ENCODE data around the gene UGDH. TPM values are rescaled to one million over a fixed set of nuclear protein-coding genes. Genes with fewer than 3 reads are reported as not detected.
"Not testable (repeated sequence)": the region's sequence is repeated elsewhere in the genome, so short reads cannot be mapped to it uniquely, and the experiment has no call there.

Gene UGDH
- polyA plus RNA-seq, 5 donors: 87.4 to 102 (median 98.1) TPM

GRCh38 chr4:39497909-39498726 is 29.1 kb downstream of the UGDH start:
- DNase-seq: no peak

GRCh38 chr4:39495446-39496213 is 31.6 kb downstream of the UGDH start:
- DNase-seq: no peak

GRCh38 chr4:39494354-39494753 is 32.9 kb downstream of the UGDH start:
- DNase-seq: no peak

- DNase-seq: no peak
Observed at GRCh38 chr4:39490322-39490721, 36.9 kb downstream of the UGDH start.

- DNase-seq: no peak
Observed at GRCh38 chr4:39486221-39486804, 40.9 kb downstream of the UGDH start.

- DNase-seq: no peak
Observed at GRCh38 chr4:39484582-39485272, 42.5 kb downstream of the UGDH start.

- no peak for DNase-seq
Observed at GRCh38 chr4:39480902-39481695, 46.1 kb downstream of the UGDH start.

GRCh38 chr4:39480251-39480650 is 47.0 kb downstream of the UGDH start:
- DNase-seq: no peak

- no peak for DNase-seq
Observed at GRCh38 chr4:39476187-39476895, 50.9 kb downstream of the UGDH start.

- DNase-seq: no peak
Observed at GRCh38 chr4:39472396-39472795, 54.8 kb downstream of the UGDH start.

GRCh38 chr4:39470402-39470801 is 56.8 kb downstream of the UGDH start:
- DNase-seq: no peak

- DNase-seq: peak; percentile 60 to 69
Observed at GRCh38 chr4:39469429-39470077, 57.7 kb downstream of the UGDH start.

- no peak for DNase-seq
Observed at GRCh38 chr4:39467464-39467863, 59.8 kb downstream of the UGDH start.

GRCh38 chr4:39466747-39467146 is 60.5 kb downstream of the UGDH start:
- DNase-seq: no peak

- no peak for DNase-seq
Observed at GRCh38 chr4:39464886-39465501, 62.2 kb downstream of the UGDH start.

- DNase-seq: peak; percentile 99
Observed at GRCh38 chr4:39458505-39459300, 68.5 kb downstream of the UGDH start, which contains the start of the genes LIAS and RPL9. TSS of gene LIAS (plus strand) at chr4:39459056. CDS start at chr4:39459118, 62 bp downstream. TSS of gene RPL9 (minus strand) at chr4:39458922. CDS start at chr4:39458439, 483 bp downstream.

- not testable (repeated sequence) for DNase-seq
Observed at GRCh38 chr4:39458161-39458504, 69.1 kb downstream of the UGDH start.

- no peak for DNase-seq
Observed at GRCh38 chr4:39456946-39457763, 70.1 kb downstream of the UGDH start.
